Neural progenitor cell (in vitro differentiated cells): ENCODE measurements around the gene OR7G2. TPM values are rescaled to one million over a fixed set of nuclear protein-coding genes. Genes with fewer than 3 reads are reported as not detected.
A peak's percentile ranks its signal among the peaks of the same experiment; 100 is the strongest.
"Not testable (repeated sequence)": the region's sequence is repeated elsewhere in the genome, so short reads cannot be mapped to it uniquely, and the experiment has no call there.

Experiments
- DNase-seq: peaks from one replicate; pipeline ENCODE4 v3.0.0-alpha.2; 2016; ENCODE audit warnings: low spot score
- H2AFZ ChIP-seq: fragments of 200-600 bp; sonication (generic); replicated peaks from 2 replicates; pipeline ENCODE4 v1.6.1; 2016; ENCODE audit warnings: antibody characterized with exemption
- H3F3A ChIP-seq: fragments of 200-600 bp; sonication (generic); 2 replicates; pipeline ENCODE4 v1.6.1; 2016; ENCODE audit warnings: antibody characterized with exemption, low read depth
- H3K27ac ChIP-seq: fragments of 200-600 bp; sonication (generic); 2 replicates; pipeline ENCODE4 v1.5.1; 2016; ENCODE audit warnings: mild to moderate bottlenecking
- H3K27me3 ChIP-seq: fragments of 200-600 bp; sonication (generic); 2 replicates; pipeline ENCODE4 v1.6.1; 2016; ENCODE audit warnings: mild to moderate bottlenecking, moderate library complexity
- H3K36me3 ChIP-seq: fragments of 200-600 bp; sonication (generic); 2 replicates; pipeline ENCODE4 v1.5.1; 2016
- H3K4me1 ChIP-seq: fragments of 200-600 bp; sonication (generic); 2 replicates; pipeline ENCODE4 v1.6.1; 2016; ENCODE audit warnings: mixed run types
- H3K4me2 ChIP-seq: fragments of 200-600 bp; sonication (generic); 2 replicates; pipeline ENCODE4 v1.6.1; 2016
- H3K4me3 ChIP-seq: fragments of 200-600 bp; sonication (generic); 2 replicates; pipeline ENCODE4 v1.5.1; 2016
- H3K79me2 ChIP-seq: fragments of 200-600 bp; sonication (generic); 2 replicates; pipeline ENCODE4 v1.6.1; 2016; ENCODE audit warnings: low read depth
- H3K9ac ChIP-seq: fragments of 200-600 bp; sonication (generic); 2 replicates; pipeline ENCODE4 v1.6.1; 2016
- H3K9me3 ChIP-seq: fragments of 200-600 bp; sonication (generic); 2 replicates; pipeline ENCODE4 v1.5.1; 2016; ENCODE audit warnings: low read depth
- H4K20me1 ChIP-seq: fragments of 200-600 bp; sonication (generic); 2 replicates; pipeline ENCODE4 v1.6.1; 2016; ENCODE audit warnings: low read depth
- H3K27ac Mint-ChIP-seq: 3 replicates; pipeline ENCODE4 v1.8.0; 2021; ENCODE audit warnings: mixed read lengths
- H3K27me3 Mint-ChIP-seq: 2 replicates; pipeline ENCODE4 v1.8.0; 2022; ENCODE audit warnings: low read depth, mild to moderate bottlenecking, inconsistent platforms, moderate library complexity, mixed read lengths; ENCODE audit not compliant: insufficient read depth
- H3K36me3 Mint-ChIP-seq: 3 replicates; pipeline ENCODE4 v1.8.0; 2021; ENCODE audit warnings: mixed read lengths
- H3K4me1 Mint-ChIP-seq: 3 replicates; pipeline ENCODE4 v1.8.0; 2021; ENCODE audit warnings: mixed read lengths
- H3K4me3 Mint-ChIP-seq: 3 replicates; pipeline ENCODE4 v1.8.0; 2021; ENCODE audit warnings: mild to moderate bottlenecking, moderate library complexity, mixed read lengths
- H3K9me3 Mint-ChIP-seq: 3 replicates; pipeline ENCODE4 v1.8.0; 2020; ENCODE audit warnings: mixed read lengths
- EZH2 ChIP-seq: fragments of 200-600 bp; sonication (generic); IDR thresholded peaks from 2 replicates; pipeline ENCODE4 v1.6.1; 2017; ENCODE audit warnings: antibody characterized with exemption, mild to moderate bottlenecking, moderate library complexity
- EZH2phosphoT487 ChIP-seq: fragments of 200-600 bp; sonication (generic); IDR thresholded peaks from 2 replicates; pipeline ENCODE4 v1.6.1; 2017; ENCODE audit warnings: antibody characterized with exemption
- total RNA-seq: library from RNA; depleted of rRNA; stranded (reverse); fragments of >200 nt; gene quantifications from 2 replicates; pipeline ENCODE4 v1.2.3, GENCODE V29; 2015; ENCODE audit warnings: low replicate concordance
- TF ChIP-seq, protein P1 (sequence below): fragments of 200-600 bp; sonication (generic); IDR thresholded peaks from 2 replicates; pipeline ENCODE4 v1.5.1; 2017; ENCODE audit warnings: antibody characterized with exemption, mild to moderate bottlenecking

The OR7G2 gene
- total RNA-seq, 1 donor from 2014 or later = not detected

DNA sequence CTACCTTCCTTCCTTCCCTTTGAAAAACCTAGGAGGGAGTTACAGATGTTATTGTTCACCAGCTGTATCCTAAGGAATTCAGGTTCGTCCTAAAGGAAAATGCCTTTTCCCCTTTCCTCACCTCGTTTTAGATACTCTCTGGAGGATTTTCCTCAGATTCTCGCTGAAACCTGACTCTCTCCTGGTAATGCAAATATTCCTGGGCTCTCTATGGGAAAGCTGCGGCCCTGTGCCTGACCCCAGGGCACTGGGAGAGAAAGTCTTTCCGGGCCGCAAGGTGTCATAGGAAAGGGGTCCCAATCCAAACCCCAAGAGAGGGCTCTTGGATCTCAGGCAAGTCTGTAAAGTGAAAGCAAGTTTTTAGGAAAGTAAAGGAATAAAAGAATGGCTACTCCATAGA is 33.5 kb downstream of the OR7G2 start:
- no peak for DNase-seq
- no peak overlapping the region for H3K27ac ChIP-seq
- no peak overlapping the region for H3K4me3 ChIP-seq
- peaks cover 21% of the 10 kb centered on the region for H3F3A ChIP-seq
- H3K9me3 ChIP-seq = no peaks in the 10 kb centered on the region
- Mint-ChIP-seq H3K4me3 (no peak overlapping the region), H3K4me1 (peaks cover 15% of the 10 kb centered on the region), H3K36me3 (no peaks in the 10 kb centered on the region), H3K9me3 (no peaks in the 10 kb centered on the region), H3K27ac (no peak overlapping the region), H3K27me3 (peaks cover 3% of the 10 kb centered on the region)
- H3K9ac ChIP-seq = no peak overlapping the region
- H3K27me3 ChIP-seq = no peaks in the 10 kb centered on the region
- H3K36me3 ChIP-seq = no peaks in the 10 kb centered on the region
- no peaks in the 10 kb centered on the region for H4K20me1 ChIP-seq
- H3K4me2 ChIP-seq = no peak overlapping the region
- TF ChIP-seq EZH2phosphoT487 = no peak
- TF ChIP-seq, protein P1, sequence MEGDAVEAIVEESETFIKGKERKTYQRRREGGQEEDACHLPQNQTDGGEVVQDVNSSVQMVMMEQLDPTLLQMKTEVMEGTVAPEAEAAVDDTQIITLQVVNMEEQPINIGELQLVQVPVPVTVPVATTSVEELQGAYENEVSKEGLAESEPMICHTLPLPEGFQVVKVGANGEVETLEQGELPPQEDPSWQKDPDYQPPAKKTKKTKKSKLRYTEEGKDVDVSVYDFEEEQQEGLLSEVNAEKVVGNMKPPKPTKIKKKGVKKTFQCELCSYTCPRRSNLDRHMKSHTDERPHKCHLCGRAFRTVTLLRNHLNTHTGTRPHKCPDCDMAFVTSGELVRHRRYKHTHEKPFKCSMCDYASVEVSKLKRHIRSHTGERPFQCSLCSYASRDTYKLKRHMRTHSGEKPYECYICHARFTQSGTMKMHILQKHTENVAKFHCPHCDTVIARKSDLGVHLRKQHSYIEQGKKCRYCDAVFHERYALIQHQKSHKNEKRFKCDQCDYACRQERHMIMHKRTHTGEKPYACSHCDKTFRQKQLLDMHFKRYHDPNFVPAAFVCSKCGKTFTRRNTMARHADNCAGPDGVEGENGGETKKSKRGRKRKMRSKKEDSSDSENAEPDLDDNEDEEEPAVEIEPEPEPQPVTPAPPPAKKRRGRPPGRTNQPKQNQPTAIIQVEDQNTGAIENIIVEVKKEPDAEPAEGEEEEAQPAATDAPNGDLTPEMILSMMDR = no peak
- TF ChIP-seq EZH2 = no peak
- peaks cover 23% of the 10 kb centered on the region for H3K4me1 ChIP-seq
- H3K79me2 ChIP-seq = no peaks in the 10 kb centered on the region
- H2AFZ ChIP-seq = no peak overlapping the region

DNA sequence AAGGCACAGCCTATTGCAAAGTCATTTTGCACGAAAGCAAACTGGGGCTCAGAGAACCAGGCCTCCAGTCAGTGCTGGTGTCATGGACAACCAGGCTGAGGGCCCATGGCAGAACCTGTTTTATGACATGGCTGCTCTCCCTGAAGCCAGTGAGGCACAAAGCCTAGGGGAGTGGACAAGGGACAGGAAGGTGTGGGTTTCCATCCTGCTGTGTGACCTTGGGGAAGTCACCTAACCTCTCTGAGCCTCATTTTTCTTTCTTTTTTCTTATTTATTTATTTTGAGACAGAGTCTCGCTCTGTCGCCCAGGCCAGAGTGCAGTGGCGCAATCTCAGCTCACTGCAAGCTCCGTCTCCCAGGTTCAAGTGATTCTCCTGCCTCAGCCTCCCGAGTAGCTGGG is 35.6 kb downstream of the OR7G2 start:
- Histone ChIP-seq H3F3A (peaks cover 14% of the 10 kb centered on the region), H3K4me1 (peaks cover 23% of the 10 kb centered on the region)
- H3K9me3 Mint-ChIP-seq, H3K9ac ChIP-seq, H2AFZ ChIP-seq, DNase-seq, H3K36me3 Mint-ChIP-seq, H3K4me2 ChIP-seq, H3K27ac ChIP-seq, H3K36me3 ChIP-seq, H3K4me3 ChIP-seq, H3K4me3 Mint-ChIP-seq, H3K27me3 Mint-ChIP-seq, H3K79me2 ChIP-seq, H4K20me1 ChIP-seq, H3K9me3 ChIP-seq, H3K27ac Mint-ChIP-seq, H3K27me3 ChIP-seq: not testable (repeated sequence)
- H3K4me1 Mint-ChIP-seq = peaks cover 15% of the 10 kb centered on the region

DNA sequence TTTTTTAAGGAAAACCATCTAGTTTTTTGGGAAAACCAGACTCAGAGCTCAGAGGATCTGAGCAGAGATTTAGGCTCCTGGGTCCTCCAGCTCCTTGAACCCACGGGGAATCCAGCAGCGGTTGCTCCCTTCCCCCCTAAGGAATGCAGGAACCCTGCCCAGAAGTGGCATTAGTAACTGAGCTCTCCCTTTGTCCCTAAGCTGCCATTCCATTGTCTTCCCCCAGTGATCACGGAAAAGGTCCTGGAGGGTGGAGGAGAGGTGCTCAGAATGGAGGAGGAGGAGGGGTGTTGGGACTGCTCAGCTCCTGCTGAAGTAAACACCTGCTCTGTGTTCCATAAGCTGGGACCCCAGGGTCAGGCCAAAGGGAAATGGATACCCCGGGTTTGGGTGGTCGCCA is 37.2 kb downstream of the OR7G2 start:
- Mint-ChIP-seq H3K36me3 (no peaks in the 10 kb centered on the region), H3K27ac (no peak overlapping the region), H3K4me3 (no peak overlapping the region), H3K4me1 (peaks cover 6% of the 10 kb centered on the region), H3K27me3 (no peaks in the 10 kb centered on the region), H3K9me3 (no peaks in the 10 kb centered on the region)
- Histone ChIP-seq H3K27ac (no peak overlapping the region), H3K4me3 (no peak overlapping the region), H4K20me1 (no peaks in the 10 kb centered on the region), H3K27me3 (no peaks in the 10 kb centered on the region), H3F3A (peaks cover 14% of the 10 kb centered on the region), H3K36me3 (no peaks in the 10 kb centered on the region), H3K9me3 (no peaks in the 10 kb centered on the region), H3K9ac (no peak overlapping the region), H2AFZ (no peak overlapping the region), H3K4me1 (peaks cover 14% of the 10 kb centered on the region), H3K4me2 (peak overlapping the region; percentile 61), H3K79me2 (no peaks in the 10 kb centered on the region)
- TF ChIP-seq, protein P1 = no peak
- TF ChIP-seq EZH2phosphoT487 (peak; percentile 34), EZH2 (no peak)
- DNase-seq = peak; percentile 86

DNA sequence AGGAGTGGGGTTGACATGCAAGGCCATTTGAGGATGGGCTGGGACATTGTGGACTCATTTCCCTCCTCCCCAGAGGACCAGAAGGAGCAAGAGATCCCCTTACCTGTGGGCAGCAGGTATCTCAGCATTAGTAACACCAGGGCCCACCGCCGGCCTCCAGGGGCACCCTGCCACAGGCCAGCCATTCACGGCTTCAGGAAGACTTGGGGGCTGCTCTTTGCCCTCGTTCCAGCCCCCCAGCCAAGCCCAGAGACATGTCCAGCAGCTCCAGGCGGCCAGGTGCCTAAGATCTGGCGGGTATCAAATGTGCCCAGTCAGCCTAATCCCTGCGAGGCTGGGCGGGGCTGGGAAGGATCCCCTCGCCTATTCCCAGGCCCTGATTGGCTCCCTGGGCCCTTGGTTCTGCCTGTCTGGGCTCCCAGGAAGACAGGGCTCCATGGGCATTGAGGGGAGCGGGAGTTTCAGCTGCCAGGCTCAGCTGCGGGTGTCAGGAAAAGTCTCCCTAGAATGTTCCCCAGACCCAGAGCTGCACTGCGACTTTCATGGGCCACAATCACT is 41.7 kb downstream of the OR7G2 start:
- H3K27me3 ChIP-seq = no peaks in the 10 kb centered on the region
- H3K4me1 ChIP-seq = peaks cover 7% of the 10 kb centered on the region
- DNase-seq = no peak
- no peaks in the 10 kb centered on the region for H3K4me1 Mint-ChIP-seq
- no peaks in the 10 kb centered on the region for H3K36me3 ChIP-seq
- H3K4me2 ChIP-seq = no peak overlapping the region
- no peak overlapping the region for H3K4me3 ChIP-seq
- H3K27me3 Mint-ChIP-seq = no peaks in the 10 kb centered on the region
- H3K27ac ChIP-seq = no peak overlapping the region
- no peaks in the 10 kb centered on the region for H3K79me2 ChIP-seq
- H3K9me3 Mint-ChIP-seq = no peaks in the 10 kb centered on the region
- H3K9me3 ChIP-seq = no peaks in the 10 kb centered on the region
- H3K36me3 Mint-ChIP-seq = no peaks in the 10 kb centered on the region
- H3K4me3 Mint-ChIP-seq = no peak overlapping the region
- peaks cover 7% of the 10 kb centered on the region for H3F3A ChIP-seq
- H4K20me1 ChIP-seq = no peaks in the 10 kb centered on the region
- no peak overlapping the region for H3K9ac ChIP-seq
- no peak overlapping the region for H2AFZ ChIP-seq
- H3K27ac Mint-ChIP-seq = no peak overlapping the region
- TF ChIP-seq, protein P1 = no peak
- TF ChIP-seq EZH2phosphoT487 (no peak), EZH2 (no peak)
